Measurements from ENCODE around the gene PTPN1. TPM values are rescaled to one million over a fixed set of nuclear protein-coding genes. Genes with fewer than 3 reads are reported as not detected.

Gene PTPN1
- total RNA-seq, 1 donor, result 45.3 TPM

- DNase-seq (ENCODE audit: low read depth), result no peak
Observed at GRCh38 chr20:50634191-50634590, 124.0 kb downstream of the PTPN1 start.

More at GRCh38 chr20:50634191-50634590, 124.0 kb downstream of the PTPN1 start:
- no peak for TF ChIP-seq CTCF (IDR thresholded peaks at IDR 0.05; ENCODE audit: insufficient read depth, low read depth, low read length)
- H3K4me3 ChIP-seq (ENCODE audit: low read depth, low read length), result no peak overlapping the region

Small RNA genes lying within 50 kb of the gene (small RNA-seq; reads per million reads assigned to genes)
- gene COX6CP2, result not detected
- gene MIR1302-5, result not detected
- not detected for gene MIR645
- gene RF00019, result not detected

Other genes starting within 250 kb of the PTPN1 start
- gene RIPOR3, start 181.2 kb downstream of the PTPN1 start, total RNA-seq, result 28.1 and 29.3 TPM in 2 replicates
- gene PARD6B, start 221.2 kb downstream of the PTPN1 start, total RNA-seq, result 1.6 and 6.5 TPM in 2 replicates